Measurements from ENCODE around the gene ADARB2. TPM values are rescaled to one million over a fixed set of nuclear protein-coding genes. Genes with fewer than 3 reads are reported as not detected.

Gene ADARB2
- total RNA-seq, 4 donors from 2014 or later = 2.0 to 9.9 (median 5.1) TPM

DNA sequence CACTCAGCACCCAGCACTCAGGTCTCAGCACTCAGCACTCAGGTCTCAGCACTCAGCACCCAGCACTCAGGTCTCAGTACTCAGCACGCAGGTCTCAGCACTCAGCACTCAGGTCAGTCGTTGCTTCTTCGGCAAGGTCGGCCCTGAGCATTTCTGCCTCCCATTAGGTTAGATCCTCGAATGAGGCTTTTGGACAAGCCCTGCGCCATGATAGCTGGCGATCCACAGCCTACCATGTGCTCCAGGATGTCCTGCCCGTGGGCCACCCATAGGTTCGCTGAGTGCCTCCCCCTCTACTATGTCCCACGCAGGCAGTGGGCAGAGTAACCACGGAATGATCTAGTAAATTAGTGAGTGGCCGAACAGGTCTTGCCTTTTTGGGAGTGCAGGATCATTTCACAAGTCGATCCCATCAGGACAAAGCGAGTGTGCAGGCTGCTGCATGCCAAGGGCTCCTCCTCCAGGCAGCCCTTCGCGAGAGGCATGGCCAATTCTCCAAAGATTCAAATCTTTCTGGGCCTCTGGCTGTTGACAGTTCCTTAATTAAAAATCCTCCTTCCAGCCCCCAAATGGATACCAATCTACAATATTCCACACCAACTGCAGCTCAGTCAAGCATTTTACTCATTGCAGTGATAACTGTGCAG lies 206.3 kb downstream of the ADARB2 start:
- Histone ChIP-seq H3K27ac (no peak overlapping the region), H3K4me1 (no peaks in the 10 kb centered on the region), H3K27me3 (no peaks in the 10 kb centered on the region), H3K36me3 (no peaks in the 10 kb centered on the region), H3K4me3 (no peak overlapping the region), H3K9me3 (no peaks in the 10 kb centered on the region)
- TF ChIP-seq POLR2A (IDR thresholded peaks at IDR 0.05) = no peak
- TF ChIP-seq, protein P1, sequence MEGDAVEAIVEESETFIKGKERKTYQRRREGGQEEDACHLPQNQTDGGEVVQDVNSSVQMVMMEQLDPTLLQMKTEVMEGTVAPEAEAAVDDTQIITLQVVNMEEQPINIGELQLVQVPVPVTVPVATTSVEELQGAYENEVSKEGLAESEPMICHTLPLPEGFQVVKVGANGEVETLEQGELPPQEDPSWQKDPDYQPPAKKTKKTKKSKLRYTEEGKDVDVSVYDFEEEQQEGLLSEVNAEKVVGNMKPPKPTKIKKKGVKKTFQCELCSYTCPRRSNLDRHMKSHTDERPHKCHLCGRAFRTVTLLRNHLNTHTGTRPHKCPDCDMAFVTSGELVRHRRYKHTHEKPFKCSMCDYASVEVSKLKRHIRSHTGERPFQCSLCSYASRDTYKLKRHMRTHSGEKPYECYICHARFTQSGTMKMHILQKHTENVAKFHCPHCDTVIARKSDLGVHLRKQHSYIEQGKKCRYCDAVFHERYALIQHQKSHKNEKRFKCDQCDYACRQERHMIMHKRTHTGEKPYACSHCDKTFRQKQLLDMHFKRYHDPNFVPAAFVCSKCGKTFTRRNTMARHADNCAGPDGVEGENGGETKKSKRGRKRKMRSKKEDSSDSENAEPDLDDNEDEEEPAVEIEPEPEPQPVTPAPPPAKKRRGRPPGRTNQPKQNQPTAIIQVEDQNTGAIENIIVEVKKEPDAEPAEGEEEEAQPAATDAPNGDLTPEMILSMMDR (IDR thresholded peaks at IDR 0.05) = no peak
- peak in 1 of 3 donors; percentile 31 for DNase-seq

DNA sequence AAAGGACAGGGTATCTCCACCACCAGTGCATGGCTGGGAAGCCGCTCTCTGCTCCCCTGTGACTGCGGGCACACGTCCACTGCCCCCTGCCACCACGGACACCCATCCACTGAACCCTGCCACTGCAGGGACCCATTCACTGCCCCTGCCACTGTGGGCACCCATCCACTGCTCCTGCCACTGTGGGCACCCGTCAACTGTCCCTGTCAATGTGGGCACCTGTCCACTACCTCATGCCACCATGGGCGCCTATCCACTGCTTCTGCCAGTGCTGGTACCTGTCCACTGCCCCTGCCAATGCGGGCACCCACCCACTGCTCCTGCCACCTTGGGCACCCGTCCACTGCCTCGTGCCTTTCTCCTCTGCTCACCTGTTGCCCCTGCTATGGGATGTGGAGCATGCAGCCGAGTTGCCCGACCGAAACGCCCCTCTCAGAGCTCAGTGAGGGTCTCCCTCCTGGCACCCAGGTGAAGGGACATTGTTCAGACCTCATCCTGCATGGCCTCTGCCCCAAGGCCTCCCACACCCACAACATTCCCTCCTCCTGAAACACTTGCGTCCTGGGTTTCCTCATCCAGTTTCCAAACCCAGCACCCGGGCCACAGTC lies 207.4 kb downstream of the ADARB2 start:
- H3K4me1 ChIP-seq = no peaks in the 10 kb centered on the region
- no peak overlapping the region for H3K4me3 ChIP-seq
- no peak overlapping the region for H3K27ac ChIP-seq
- TF ChIP-seq, protein P1 (IDR thresholded peaks at IDR 0.05) = no peak
- TF ChIP-seq POLR2A (IDR thresholded peaks at IDR 0.05) = no peak
- no peaks in the 10 kb centered on the region for H3K9me3 ChIP-seq
- H3K27me3 ChIP-seq = no peaks in the 10 kb centered on the region
- H3K36me3 ChIP-seq = no peaks in the 10 kb centered on the region
- peak in 1 of 3 donors; percentile 15 for DNase-seq

DNA sequence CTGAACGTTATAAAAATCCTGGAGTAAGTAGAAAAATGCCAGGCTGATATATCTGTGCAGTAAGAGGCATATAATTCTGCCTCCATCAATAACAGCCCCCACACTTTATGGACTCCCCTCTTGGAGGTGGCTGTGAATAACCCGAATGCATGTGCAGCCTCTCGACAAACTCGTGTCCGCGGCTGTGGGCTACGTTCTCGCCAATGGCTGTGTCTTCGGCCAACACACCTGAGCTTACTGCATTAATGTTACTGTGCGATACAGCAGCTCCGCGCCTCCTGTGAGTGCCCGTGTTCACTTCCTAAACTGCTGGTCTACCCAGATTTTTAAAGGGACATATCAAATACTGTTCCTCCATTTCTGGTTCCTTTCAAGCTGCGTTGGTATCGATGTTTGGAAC lies 209.4 kb downstream of the ADARB2 start:
- Histone ChIP-seq H3K4me3 (no peak overlapping the region), H3K4me1 (no peaks in the 10 kb centered on the region), H3K9me3 (no peaks in the 10 kb centered on the region), H3K36me3 (no peaks in the 10 kb centered on the region), H3K27me3 (no peaks in the 10 kb centered on the region), H3K27ac (no peak overlapping the region)
- TF ChIP-seq POLR2A (IDR thresholded peaks at IDR 0.05) = no peak
- TF ChIP-seq, protein P1 (IDR thresholded peaks at IDR 0.05) = no peak
- DNase-seq = peak in 1 of 3 donors; percentile 15

DNA sequence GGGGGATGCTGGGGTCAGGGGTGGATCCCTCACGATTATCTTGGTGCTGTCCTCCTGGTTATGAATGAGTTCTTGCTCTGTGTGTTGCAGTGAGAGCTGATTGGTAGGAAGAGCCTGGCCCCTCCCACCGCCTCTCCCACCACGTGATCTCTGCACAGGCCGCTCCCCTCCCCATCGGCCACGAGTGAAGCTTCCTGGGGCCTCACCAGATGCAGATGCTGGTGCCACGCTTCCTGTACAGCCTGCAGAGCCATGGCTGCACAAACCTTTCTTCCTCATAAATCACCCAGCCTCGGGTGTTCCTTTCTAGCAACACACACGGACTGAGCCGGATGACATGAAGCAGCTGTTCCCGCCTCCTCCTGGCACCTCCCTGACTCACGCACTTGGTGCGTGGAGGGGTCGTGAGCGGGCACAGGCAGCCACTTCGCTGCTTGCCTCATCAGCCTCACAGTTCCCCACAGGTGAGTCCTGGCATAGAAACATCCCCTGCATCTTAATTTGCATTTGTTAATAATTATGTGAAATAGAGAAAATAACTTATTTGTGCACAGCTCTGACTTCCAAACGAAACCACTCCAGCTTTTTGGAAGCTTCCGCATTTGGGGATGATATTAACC lies 210.8 kb downstream of the ADARB2 start:
- H3K4me1 ChIP-seq = no peaks in the 10 kb centered on the region
- H3K27ac ChIP-seq = no peak overlapping the region
- H3K9me3 ChIP-seq = no peaks in the 10 kb centered on the region
- H3K27me3 ChIP-seq = no peaks in the 10 kb centered on the region
- no peaks in the 10 kb centered on the region for H3K36me3 ChIP-seq
- TF ChIP-seq, protein P1 (IDR thresholded peaks at IDR 0.05) = no peak
- no peak for TF ChIP-seq POLR2A (IDR thresholded peaks at IDR 0.05)
- H3K4me3 ChIP-seq = no peak overlapping the region
- DNase-seq = peak in 1 of 3 donors; percentile 36

DNA sequence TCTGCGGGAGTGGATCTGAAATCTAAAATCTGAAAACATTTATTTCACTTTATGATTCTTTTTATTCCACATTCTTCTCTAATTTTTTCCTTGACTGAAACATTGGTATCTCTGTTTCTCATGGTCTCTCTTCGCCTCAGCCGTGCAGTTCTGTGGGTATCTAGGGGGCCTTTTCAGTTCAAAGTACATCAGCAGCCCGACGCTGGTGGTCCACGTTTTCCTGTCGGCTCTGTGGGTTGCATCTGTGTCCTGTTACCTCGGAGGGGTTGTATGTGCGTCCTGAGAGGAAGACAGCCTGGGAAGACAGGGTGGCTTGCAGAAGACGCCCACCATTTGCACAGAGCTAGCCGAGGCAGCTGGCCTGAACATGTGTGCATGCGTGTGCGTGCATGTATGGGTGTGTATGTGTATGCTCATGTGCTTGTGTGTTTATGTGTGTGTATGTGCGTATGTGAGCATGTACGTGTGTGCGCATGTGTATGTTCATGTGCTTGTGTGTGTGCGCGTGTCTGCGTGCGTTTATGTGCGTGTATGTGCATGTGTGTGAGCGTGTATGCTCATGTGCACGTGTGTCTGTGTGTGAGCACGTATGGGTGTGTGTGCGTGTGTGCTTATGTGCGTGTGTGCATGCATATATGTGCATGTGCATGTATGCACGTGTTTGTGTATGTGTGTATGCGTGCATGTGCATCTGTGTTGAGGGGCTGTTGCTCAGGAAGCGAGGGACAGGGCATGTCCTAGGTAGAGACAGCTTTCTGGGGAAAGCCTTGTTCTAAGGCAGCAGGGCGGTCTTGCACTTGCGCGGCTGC lies 211.8 kb downstream of the ADARB2 start:
- no peaks in the 10 kb centered on the region for H3K27me3 ChIP-seq
- no peak overlapping the region for H3K4me3 ChIP-seq
- TF ChIP-seq, protein P1 (IDR thresholded peaks at IDR 0.05) = no peak
- no peak for TF ChIP-seq POLR2A (IDR thresholded peaks at IDR 0.05)
- H3K4me1 ChIP-seq = no peaks in the 10 kb centered on the region
- DNase-seq = no peak
- no peaks in the 10 kb centered on the region for H3K9me3 ChIP-seq
- no peak overlapping the region for H3K27ac ChIP-seq
- H3K36me3 ChIP-seq = no peaks in the 10 kb centered on the region

Data from Peyer's patch (tissue), 4 donors.